Glomerular visceral epithelial cell (primary cell): ENCODE data around the gene GSG1L2.
"Not testable (repeated sequence)": the region's sequence is repeated elsewhere in the genome, so short reads cannot be mapped to it uniquely, and the experiment has no call there.

ENCODE experiments used
- DNase-seq: peaks from one replicate; pipeline ENCODE4 v3.0.0-alpha.2; 2016; ENCODE audit errors: extremely low spot score

The GSG1L2 gene

DNA sequence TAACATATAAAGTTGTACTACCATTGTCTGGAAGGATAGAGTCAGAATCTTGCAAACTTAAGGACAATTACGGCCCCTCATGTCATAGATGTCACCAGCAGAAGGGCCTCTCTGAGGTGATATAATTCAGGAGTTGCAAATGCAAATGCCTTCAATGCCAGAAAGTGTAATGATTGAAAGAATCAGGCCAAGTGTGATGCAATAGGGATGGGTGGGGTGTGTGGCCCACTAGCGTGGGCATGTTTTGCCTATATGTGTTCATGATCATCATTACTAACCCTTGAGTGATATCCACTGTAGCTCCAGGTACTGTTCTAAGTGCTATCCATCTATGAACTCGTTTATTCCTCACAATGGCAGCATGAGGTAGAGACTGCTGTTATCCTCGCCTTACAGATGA lies 31.6 kb downstream of the GSG1L2 start:
- DNase-seq, result no peak

DNA sequence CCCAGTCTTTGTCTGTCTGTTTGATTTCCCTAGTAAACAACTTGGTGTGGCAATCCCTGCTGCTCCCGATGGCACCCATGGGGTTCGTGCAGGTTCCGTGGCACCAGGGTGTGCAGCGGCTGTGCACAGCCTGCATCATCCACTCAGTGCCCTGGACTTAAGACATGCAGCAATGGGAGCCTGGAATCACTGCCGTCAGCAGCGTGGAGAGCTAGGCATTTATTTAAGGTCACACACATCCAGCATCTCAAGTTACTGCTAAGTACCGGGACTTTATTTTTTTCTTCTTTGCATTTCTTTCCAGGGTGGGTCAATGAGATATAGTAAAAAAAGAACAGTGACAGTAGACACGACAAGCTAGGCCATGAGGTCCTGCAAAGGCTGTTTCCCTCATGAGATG lies 33.3 kb downstream of the GSG1L2 start:
- DNase-seq, result no peak

DNA sequence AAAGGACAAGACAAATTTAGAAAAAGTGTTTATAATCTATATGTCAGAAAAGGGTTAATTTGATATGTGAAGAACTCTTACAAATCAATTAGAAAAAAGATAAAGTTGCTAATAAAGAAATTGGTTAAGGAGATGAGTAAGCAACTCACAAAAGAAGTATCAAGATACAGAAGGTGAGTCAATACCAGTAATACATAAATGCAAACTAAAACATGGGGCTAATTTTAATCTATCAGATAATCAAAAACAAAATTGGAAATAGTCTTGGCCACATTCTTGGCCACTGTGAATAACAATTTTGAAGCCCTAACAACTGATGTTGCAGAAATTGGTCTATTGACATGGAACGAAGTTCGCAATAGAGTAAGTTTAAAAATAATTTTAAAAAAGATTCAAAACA lies 37.3 kb downstream of the GSG1L2 start:
- no peak for DNase-seq

DNA sequence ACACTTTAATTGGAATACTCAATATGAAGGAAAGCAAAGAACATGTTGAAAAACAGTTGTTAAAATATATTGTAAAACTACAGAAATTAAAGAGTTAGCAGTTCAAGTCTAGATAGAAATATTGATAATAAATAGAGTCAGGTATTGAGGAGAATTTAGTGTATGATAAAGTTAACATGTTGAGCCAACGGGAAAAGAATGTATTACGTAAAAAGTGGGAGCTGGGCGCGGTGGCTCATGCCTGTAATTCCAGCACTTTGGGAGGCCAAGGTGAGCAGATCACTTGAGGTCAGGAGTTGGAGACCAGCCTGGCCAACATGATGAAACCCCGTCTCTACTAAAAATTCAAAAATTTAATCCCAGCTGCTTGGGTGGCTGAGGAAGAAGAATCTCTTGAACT lies 38.4 kb downstream of the GSG1L2 start:
- not testable (repeated sequence) for DNase-seq

DNA sequence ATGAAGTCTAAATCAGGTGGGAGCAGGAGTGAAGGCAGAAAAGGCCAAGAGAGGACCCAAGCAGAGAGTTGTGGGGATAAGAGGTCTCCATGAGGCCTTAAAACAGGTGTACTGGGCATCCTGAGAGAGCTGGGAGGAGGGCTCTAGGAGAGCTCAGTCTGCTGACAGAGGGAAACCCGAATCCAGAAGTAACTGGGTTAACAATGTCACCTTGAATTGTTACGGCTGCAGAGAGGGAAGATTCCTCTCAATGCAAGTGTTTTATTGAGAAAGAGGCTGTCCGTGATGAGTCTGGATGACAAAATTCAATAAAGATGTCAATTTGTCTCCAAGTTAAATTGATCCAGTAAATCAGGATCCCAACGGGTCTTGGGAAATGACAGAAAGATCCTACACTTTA lies 38.8 kb downstream of the GSG1L2 start:
- DNase-seq, result no peak

DNA sequence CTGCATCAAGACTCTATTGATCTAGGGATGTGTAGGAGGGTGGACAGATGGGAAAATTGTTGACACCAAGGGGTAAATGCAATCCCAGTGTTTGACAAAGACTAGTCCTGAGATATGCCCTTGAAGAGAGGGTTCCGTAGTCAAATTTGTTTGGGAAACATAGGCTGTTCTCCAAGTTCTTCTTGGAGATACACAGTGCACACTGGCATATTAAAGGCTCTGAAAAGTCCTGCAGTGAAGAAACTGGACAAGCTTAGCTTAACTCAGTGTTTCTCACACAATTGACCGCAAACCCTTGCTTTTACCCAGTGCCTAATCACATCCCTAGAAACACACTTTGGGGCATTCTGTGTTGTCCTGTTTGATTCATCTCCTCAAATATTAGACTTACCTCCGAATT lies 41.3 kb downstream of the GSG1L2 start:
- no peak for DNase-seq

DNA sequence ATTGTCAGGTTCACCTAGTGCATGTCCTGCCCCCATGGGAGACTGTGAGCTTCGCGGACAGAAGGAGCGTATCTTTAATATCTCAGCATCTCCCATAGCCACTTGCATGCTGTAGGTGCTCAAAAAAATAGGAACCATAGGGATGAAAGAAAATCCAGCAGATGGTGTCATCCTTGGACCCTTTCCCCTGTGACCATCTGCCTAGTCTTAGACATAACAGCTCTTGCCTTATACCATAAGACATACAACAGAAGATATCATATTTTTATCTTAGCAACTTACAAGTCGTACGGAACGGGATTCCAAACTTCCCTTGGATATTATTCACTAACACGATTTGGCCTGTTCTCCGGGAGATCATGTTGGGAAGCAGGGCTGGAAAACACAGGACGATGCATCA lies 45.0 kb downstream of the GSG1L2 start:
- no peak for DNase-seq

DNA sequence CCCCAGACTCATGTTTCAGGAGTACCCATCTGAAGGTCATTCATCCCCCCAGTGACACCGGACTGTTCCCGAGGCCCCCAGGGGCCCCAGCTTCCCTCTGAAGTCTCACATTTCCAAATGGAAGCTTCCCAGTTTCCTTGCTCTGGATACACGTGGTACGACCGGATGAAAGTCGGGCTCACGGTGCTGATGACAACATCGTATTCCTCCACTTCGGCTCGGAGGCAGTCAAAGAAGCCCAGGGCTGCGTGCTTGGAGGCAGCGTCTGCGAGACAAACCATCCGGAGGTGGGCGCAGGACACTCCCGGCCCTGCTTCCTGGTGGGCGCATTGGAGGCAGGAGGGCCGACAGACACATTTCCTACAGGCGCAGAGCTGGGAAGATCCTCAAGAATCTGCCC lies 49.2 kb downstream of the GSG1L2 start:
- DNase-seq, result no peak

DNA sequence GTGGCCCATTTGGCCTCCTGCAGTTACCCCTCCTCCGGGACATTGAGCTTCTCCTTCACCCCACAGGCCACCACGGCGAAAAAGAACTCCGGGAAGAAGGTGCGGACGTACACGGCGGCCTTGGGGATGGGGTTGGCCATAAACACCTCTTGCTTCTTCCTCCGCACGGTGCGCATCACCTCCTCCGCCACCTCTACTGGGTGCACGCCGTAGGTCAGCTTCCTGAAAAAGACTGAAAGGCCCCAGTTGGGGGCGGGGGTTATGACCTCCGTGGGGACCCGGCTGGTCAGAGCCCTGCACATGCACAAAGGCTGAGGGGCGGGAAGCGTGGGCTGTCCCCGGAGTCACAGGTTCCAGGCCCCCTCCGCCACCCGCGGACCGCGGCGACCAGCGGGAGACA lies 50.4 kb downstream of the GSG1L2 start:
- no peak for DNase-seq

DNA sequence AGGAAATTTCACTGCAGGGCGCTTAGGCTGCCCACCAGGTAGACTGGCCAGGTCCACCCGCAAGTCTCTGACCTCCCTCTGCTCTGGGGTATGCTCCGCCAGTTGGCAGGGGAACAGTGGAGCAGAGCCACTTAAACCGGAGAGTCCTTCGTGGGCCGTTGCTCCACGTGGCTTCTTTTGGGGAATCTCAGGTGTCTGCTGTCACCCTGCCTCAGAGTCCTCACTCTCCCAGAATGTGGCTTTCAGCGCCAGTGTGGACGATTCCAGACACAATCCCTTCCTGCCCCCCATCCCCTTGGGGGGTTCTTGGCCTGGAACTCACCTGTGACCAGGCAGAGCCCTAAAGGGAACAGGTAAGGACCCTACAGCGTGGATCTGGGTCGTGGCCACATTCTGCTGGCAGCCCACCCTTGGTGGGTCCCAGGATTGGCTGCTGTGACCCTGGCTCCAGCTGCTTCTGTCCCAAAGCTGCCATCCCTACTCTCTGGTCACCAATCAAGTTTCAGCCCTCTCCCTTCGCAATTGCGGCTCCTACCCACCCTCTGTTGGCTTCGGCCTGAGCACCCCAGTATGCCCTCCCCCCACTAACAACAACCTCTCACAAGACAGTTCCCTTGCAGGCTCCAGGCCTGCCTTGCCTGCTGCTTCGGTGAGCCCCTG lies 52.7 kb downstream of the GSG1L2 start:
- DNase-seq, result no peak

DNA sequence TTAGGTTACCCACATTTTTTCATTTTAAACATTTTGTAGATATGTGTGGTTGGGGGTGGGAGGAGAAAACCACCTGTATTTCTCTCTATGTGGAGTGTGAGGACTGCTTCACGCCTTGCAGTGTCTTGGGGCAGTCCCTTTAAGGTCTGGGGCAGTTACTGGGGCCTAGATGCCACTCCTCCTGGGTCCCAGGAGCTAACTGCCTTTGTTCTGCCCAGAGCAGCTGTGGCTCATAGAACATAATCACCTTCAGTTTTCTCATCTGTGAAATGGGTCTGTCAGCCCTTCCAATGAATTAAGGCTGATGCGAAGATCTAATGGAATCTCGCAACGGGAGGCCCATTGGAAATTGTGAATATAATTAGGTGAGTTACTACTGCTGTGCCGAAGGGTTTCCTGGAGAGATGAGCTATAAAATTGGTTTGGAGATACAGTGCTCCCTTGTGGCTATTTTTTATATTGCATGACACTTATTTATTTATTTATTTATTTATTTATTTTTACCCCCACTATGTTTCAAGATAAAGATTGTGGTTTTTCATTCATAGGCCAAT lies 53.4 kb downstream of the GSG1L2 start:
- DNase-seq, result peak; percentile 44

DNA sequence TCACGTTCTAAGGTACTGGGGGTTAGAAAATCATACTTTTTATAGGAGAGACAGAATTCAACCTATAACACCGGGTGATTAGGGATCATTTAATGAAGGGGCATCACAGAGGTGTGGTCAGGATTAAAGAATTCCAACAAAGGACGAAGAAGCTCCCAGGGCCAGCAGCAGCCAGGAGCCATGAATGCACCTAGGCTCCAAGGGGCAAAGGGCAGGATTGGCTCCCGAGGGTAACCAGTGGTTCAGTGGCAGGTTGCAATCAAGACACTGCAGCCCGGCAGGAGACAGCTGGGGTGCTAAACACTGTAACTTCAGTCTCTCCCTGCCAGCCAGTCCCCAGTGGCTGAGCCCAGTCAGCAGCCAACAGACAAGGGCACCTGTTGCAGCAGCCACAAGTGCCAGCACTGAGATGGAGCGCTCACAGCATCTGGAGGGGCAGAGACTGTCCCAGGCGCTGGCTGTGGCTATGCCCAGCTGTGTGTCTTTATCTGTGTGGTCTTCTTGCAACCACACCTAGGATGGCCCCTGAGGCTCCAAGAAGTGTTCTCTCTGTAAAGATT lies 54.4 kb downstream of the GSG1L2 start:
- no peak for DNase-seq

DNA sequence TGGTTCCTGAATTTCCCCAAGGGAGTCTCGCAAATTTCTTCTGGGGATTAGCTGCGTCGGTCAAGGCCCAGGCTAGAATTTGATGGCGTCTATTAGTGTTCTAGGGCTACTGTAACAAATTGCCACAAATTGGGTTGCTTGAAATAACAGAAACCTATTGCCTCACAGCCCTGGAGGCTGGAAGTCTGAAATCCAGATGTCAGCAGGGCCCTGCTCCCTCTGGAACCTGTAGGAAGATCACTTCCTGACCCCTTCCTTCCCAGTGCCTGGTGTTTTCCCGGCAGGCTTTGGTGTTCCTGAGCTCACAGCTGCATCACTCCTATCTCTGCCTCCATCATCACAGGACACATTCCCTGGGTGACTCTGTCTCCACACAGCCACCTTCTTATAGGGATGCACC lies 54.9 kb downstream of the GSG1L2 start:
- no peak for DNase-seq

DNA sequence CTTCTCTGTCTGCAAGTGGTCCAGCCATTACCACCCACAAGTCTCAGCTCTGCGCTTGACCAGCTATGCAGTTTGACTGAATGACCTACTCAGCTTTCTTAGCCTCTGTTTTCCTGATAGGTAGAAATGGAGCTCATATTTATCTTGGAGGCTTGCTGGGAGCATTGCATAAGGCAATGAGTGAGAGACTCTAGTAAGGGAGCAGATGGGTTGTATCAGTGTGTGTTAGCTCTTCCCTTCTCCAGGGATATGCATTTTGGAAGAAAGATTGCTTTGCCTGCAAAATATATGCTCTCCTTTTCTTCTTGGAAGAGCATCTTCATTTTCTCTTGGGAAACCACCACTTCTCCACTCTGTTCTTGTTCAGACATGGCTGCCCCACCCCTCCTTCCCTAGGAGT lies 56.6 kb downstream of the GSG1L2 start:
- DNase-seq, result no peak

DNA sequence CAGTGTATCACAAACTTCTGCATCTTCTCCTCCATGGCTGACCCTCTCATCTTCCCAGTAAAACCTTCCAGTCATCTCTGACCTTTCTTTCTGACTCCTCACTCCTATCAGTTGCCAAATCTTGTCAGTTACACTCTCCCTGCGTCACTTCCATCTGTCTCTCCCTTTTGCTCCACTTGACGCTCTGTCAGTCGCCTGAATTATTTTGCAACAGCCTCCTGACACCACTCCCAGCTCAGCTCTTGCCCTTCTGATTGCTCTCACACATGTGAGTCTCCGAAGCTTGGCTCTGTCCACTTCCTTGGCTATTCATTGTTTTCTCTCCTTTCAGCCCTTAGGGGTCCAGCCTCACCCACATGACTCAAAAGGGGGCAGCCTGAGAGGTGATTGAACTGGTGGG lies 58.2 kb downstream of the GSG1L2 start:
- no peak for DNase-seq

DNA sequence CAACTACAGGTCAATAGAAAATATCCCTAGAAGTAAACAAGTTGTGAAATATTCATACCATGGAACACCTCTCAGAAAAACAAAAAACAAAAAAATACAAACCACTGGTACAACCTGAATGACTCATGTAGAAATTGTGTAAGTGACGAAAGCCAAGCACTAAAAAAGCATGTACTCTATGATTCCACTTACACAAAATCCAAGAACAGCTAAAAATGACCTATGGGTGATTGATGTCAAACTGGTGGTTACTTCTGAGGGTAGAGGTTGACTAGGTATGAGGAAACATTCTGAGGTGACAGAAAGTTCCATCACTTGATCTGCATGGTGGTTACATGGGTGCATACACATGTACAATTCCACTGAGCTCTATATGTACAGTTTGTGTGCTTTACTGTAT lies 61.6 kb downstream of the GSG1L2 start:
- no peak for DNase-seq

DNA sequence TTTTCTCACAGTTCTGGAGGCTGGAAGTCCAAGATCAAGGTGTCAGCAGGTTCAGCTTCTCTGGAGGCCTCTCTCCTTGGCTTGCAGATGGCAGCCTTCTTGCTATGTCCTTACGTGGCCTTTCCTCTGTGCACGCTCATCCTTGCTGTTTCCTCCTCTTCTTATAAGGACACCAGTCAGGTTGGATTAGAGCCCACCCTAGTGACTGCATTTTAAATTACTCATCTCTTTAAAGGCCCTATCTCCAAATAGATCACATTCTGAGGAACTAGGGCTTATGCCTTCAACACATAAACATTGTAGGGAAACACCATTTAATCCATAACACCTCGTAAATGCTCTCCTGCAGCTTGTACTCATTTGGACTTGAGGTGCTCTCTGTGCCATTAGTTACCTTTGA lies 66.8 kb downstream of the GSG1L2 start:
- no peak for DNase-seq
